ENCODE data around the gene ALKBH5. TPM values are rescaled to one million over a fixed set of nuclear protein-coding genes. Genes with fewer than 3 reads are reported as not detected.
A peak's percentile ranks its signal among the peaks of the same experiment; 100 is the strongest.

The ALKBH5 gene
- total and polyA plus RNA-seq, 2 of the 8 experiments (the other 6 are each of a cell fraction or from before 2014, with no cell fraction given), result 63.7 to 86.4 TPM

GRCh38 chr17:18254888-18255649 is 71.4 kb downstream of the ALKBH5 start:
- Histone ChIP-seq H2BK5ac (ENCODE audit: low read depth, low read length) (no peak overlapping the region), H3K56ac (replicated peaks; ENCODE audit: insufficient read length, low read depth, low read length) (no peak overlapping the region), H3K23ac (ENCODE audit: insufficient read length) (no peak overlapping the region), H3K27ac (ENCODE audit: low read depth, low read length) (no peak overlapping the region), H2BK12ac (ENCODE audit: low read depth, low read length) (no peak overlapping the region), H4K20me1 (replicated peaks in 1 of 2; ENCODE audit: control insufficient read depth in 1 of 2, insufficient read depth in 2 of 2, low read length in 2 of 2) (peaks cover 3 to 10% of the 10 kb centered on the region in 2 experiments), H3K4ac (replicated peaks; ENCODE audit: insufficient read length, low read depth, low read length) (no peak overlapping the region), H3K79me2 (ENCODE audit: control insufficient read depth in 1 of 2, insufficient read depth in 2 of 2, low read length in 2 of 2) (peaks cover 0 to 18% of the 10 kb centered on the region in 2 experiments; a peak in 1 of 4 replicates), H3K4me3 (ENCODE audit: extremely low read depth in 1 of 4, insufficient read depth in 2 of 4, low read depth in 3 of 4, low read length in 4 of 4) (no peak overlapping the region), H3K9me3 (ENCODE audit: insufficient read depth in 2 of 2, low read depth in 1 of 2, low read length in 1 of 2) (no peaks in the 10 kb centered on the region), H4K5ac (ENCODE audit: insufficient read length, low read depth, low read length) (no peak overlapping the region), H2BK15ac (ENCODE audit: low read length) (no peak overlapping the region), H3K4me2 (ENCODE audit: insufficient read depth in 1 of 2, low read depth in 2 of 2, low read length in 2 of 2) (no peak overlapping the region), H3K18ac (ENCODE audit: extremely low read depth, low read length) (no peak overlapping the region), H2AK5ac (ENCODE audit: low read depth, low read length) (no peak overlapping the region), H3K4me1 (replicated peaks in 1 of 4; ENCODE audit: control insufficient read depth in 3 of 4, insufficient read depth in 4 of 4, low read length in 3 of 4) (peaks cover 4 to 26% (median 14%) of the 10 kb centered on the region in 4 experiments), H3K36me3 (ENCODE audit: control insufficient read depth in 2 of 4, insufficient read depth in 4 of 4, low read length in 3 of 4) (peaks cover 32 to 56% (median 48%) of the 10 kb centered on the region in 4 experiments), H4K8ac (ENCODE audit: extremely low read depth, insufficient read depth, low read length) (no peak overlapping the region), H3K14ac (ENCODE audit: insufficient read length) (no peak overlapping the region), H3K23me2 (ENCODE audit: low read depth, low read length) (peaks cover 8% of the 10 kb centered on the region), H2BK20ac (ENCODE audit: low read length) (no peak overlapping the region), H2BK120ac (replicated peaks; ENCODE audit: low read depth, low read length) (no peak overlapping the region), H3K9ac (replicated peaks in 1 of 4; ENCODE audit: extremely low read depth in 1 of 4, low read depth in 3 of 4, low read length in 3 of 4) (no peak overlapping the region), H4K91ac (replicated peaks; ENCODE audit: insufficient read length, low read length) (no peak overlapping the region), H3K27me3 (replicated peaks in 1 of 4; ENCODE audit: control insufficient read depth in 3 of 4, extremely low read depth in 1 of 4, insufficient read depth in 3 of 4, low read length in 3 of 4) (no peaks in the 10 kb centered on the region), H3K79me1 (ENCODE audit: low read depth, low read length) (peaks cover 14% of the 10 kb centered on the region), H2AFZ (ENCODE audit: low read length) (no peak overlapping the region)
- CTCF ChIA-PET (ENCODE audit: partially characterized antibody), result interaction anchor here (0.6 to 3.9 kb wide), 13 partner anchors 13 to 520 kb away, joined by 3 to 16 read pairs (median 3); no protein-coding TSS in a partner anchor
- TF ChIP-seq SIRT6 (IDR thresholded peaks at IDR 0.05; ENCODE audit: low read length), result no peak
- no peak for TF ChIP-seq KDM1A (IDR thresholded peaks at IDR 0.05; ENCODE audit: borderline replicate concordance, low read length)
- peak; percentile 26 to 50; a peak in 3 of 4 replicates for TF ChIP-seq RAD21 (IDR thresholded peaks at IDR 0.05 in 1 of 2, conservative IDR thresholded peaks at IDR 0.05 in 1 of 2; ENCODE audit: low read depth in 2 of 2, low read length in 2 of 2)
- TF ChIP-seq PHF8 (conservative IDR thresholded peaks at IDR 0.05; ENCODE audit: low read depth, low read length), result no peak
- no peak for TF ChIP-seq EP300 (IDR thresholded peaks at IDR 0.05; ENCODE audit: borderline replicate concordance in 1 of 2, low read depth in 2 of 2, low read length in 2 of 2)
- TF ChIP-seq TCF12 (IDR thresholded peaks at IDR 0.05; ENCODE audit: low read depth, low read length), result no peak
- TF ChIP-seq CTCF (IDR thresholded peaks at IDR 0.05; ENCODE audit: control extremely low read depth in 1 of 3, insufficient read depth in 1 of 3, low read depth in 1 of 3, low read length in 3 of 3), result peak in 2 of 3 experiments; percentile 18 to 35; a peak in 2 of 4 replicates
- POLR2A ChIA-PET (ENCODE audit: partially characterized antibody), result interaction anchor here (0.8 to 11.5 kb wide), 8 partner anchors 9 to 108 kb away, joined by 3 to 171 read pairs (median 4); partner anchors contain the start of genes LLGL1 and TOP3A
- FAIRE-seq (no peak), DNase-seq (ENCODE audit: low read depth in 1 of 2, low spot score in 2 of 2) (no peak)
- WGBS, 2 experiments (ENCODE audit: extremely low coverage in 1 of 2, insufficient coverage in 1 of 2, insufficient read length in 1 of 2, insufficient replicate concordance in 2 of 2, low coverage in 1 of 2, low lambda C conversion rate in 2 of 2, missing lambda C conversion rate in 1 of 2), result 91% methylated on average over 8 of the region's 8 CpGs; no CpG with 5 or more reads in 1 of the 2 experiments
